Activated CD8-positive, alpha-beta memory T cell treated with anti-CD3 and anti-CD28 coated beads, Interleukin-2, amount 50 U/mL, for 1 hour (primary cell): ENCODE data around the gene CA5A.
A peak's percentile ranks its signal among the peaks of the same experiment; 100 is the strongest.
"Not testable (repeated sequence)": the region's sequence is repeated elsewhere in the genome, so short reads cannot be mapped to it uniquely, and the experiment has no call there.

Experiments
- DNase-seq: peaks from one replicate; pipeline ENCODE4 v3.0.0-alpha.2; 2020; ENCODE audit errors: extremely low read depth

The CA5A gene

DNA sequence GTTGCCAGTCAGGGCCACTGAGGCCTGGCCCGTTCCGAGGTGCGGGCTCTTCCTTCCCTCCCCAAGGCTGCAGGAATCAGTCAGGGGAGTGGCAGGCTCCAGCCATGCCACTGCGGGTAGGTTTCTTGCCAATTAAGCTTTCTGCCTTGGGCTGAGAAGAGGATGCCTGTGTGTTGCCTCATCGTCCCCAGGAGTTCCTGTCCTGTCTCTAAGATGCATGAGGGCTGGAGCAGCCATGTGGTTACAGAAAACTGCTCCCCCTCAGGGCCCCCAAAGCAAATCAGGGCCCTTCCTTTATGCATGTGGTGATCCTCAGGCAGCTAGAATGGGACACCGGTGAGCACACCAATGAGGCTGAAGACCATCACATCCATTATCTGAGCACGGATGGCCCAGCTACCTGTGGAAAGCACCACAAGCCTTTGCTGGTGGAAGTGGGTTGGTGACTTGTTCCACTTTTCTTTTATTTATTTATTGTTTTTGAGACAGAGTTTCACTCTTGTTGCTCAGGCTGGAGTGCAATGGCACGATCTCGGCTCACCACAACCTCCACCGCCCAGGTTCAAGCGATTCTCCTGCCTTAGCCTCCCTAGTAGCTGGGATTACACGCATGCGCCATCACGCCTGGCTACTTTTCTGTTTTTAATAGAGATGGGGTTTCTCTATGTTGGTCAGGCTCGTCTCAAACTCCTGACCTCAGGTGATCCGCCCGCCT is 40.0 kb downstream of the CA5A start:
- not testable (repeated sequence) for DNase-seq

DNA sequence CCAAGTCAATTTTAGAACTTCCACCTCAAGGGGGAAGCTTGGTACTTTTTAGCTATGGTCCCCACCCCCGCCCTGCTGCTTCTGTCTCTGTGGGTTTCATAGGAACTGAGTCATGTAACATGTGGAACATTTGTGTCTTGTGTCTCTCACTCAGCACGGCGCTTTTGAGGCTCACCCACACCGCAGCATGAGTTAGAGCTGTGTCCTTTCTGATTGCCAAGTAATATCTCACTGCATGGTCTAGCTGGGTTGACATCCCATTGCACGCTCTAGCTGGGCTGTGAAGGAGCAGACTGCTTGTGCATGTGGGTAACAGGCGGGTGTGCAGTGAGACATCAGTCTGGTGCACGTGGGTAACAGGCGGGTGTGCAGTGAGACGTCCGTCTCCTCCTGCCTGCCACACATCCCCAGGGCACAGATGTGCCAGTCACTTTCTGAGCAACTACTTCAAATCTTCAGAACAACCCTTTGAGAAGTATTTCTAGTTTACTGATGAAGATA is 40.6 kb downstream of the CA5A start:
- peak; percentile 54 for DNase-seq

DNA sequence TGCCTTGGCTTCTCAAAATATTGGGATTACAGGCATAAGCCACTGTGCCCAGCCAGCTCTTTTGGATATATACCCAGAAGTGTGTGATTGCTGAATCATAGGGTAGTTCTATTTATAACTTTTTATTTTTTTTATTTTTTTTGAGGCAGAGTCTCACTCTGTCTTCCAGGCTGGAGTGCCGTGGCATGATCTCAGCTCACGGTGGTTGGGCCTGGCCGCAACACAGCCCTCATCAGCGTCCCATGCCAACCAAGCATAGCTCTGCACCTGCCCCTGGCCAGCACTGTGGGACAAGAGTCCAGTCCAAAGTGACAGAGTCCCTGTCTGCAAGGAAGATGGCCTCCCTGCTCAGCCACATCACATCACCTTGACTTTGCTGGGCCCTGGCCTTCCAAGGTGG is 42.3 kb downstream of the CA5A start:
- not testable (repeated sequence) for DNase-seq

DNA sequence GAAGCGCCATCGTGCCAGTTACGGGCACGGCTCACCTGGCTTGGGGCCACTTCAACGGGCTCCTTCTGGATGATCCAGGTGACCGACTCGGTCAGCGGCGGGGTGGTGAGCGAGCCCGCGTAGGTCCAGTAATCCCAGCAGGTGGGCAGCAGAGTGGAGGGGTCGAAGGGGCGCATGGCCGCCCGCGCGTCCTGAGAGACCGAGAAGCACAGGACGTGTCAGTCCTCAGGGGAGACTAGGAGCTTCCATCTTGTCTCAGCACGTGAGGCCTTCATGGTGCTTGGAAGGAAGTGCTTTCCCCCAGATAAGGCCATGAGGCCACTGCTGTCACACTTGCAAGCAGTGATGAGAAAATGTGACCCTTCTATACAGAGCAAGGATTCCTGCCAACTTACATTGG is 44.6 kb downstream of the CA5A start:
- no peak for DNase-seq

DNA sequence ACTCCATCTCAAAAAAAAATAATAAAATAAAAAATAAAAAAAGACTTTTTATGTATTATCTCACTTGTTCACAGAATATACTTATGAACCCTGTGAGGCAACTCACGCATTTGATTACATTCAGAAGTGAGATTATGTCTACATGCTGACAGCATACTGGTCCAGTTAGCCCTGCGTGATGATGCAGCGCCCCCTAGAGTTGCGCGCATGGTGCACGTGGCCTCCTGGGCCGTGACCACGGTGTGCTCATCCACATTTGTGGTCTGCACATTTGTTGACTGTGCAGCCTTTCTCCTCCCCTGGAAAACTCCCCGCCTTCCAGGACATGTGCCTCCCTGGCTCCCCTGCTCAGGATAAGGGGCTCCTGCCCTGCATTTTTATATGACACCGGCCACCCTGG is 46.6 kb downstream of the CA5A start:
- DNase-seq: not testable (repeated sequence)

DNA sequence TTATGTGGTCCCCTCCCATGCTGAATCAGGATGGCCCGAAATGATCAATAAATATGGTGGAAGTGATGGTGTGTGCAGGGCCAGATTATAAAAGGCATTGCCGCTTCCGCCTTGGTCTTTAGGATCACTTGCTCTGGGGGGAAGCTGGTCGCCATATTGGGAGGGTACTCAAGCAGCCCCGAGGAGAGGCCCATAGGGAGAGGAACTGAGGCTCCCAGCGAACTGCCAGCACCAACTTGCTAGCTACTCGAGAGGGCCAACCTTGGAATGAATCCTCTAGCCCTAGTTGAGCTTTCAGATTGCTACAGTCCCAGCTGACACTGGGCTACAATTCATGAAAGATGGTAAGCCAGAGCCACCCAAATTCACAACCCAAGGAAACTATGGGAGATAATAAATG is 48.0 kb downstream of the CA5A start:
- DNase-seq: not testable (repeated sequence)

DNA sequence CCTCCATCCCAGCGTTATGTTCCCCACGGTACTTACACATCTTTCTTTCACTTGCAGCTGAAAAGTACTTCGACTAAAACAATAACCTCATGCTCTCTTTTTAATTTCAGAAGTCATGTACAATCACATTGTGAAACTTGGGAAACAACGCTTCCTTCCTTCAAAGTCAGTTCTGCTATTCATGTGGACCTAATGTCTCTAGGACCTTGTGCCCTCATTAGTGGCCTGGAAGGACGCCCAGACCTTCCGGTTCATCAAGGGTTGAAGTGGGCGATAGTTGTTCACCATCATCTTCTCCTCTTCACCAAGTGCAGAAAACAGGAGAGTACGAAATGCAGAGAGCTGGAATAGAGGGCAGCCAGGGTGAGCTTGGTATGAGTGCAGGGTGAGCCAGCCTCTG is 48.4 kb downstream of the CA5A start:
- not testable (repeated sequence) for DNase-seq

DNA sequence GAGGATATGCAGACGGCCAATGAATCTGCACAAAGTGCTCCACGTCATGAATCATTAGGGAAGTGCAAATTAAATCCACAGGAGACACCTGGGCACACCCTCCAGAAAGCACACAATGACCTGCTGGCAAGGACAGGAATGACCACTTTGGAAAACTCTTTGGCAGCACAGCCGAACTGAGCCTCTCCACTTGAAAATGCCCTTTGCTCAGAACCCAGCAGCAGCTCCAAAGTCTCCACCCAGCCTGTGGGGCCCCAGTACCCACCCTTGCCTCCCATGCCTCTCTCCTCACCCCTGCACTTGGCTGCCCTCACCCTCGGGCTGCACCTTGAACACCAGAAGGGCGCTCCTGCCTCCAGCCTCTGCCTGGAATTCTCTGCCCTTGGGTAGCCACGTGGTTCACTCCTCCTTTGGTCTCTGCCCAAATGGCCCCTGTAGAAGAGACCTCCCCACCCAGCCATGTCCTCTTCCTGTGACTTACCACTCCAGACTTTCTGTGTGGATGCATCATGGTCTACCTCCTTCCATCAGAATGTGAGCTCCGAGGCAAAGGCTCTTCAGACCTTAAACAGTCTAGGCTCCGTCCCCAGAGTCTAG is 50.9 kb downstream of the CA5A start:
- not testable (repeated sequence) for DNase-seq

DNA sequence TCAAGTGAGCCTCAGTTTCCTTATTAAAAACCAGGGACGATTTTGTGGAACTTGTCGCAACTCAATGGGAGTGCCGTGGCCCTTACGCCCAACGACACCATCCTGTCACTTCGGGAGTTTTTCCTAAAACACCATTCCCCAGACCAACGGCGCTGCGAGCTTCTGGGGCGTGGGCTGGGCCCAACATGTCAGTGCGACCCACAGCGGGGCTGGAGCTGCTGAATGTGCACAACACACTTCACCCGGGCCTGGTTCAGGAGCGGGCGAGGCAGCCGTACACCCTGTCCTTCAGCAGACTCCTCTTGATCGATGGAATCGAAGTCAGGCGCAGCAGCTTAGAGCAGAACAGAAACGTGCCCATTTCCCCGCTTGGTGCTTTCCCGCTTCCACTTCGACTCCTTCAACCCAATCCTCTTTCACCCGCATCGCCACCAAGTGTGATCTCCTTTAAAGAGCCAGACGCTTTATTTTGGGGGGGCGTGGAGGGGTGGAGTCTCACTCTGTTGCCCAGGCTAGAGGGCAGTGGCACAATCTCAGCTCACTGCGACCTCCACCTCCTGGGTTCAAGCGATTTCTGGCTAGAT is 53.8 kb downstream of the CA5A start:
- DNase-seq: no peak

DNA sequence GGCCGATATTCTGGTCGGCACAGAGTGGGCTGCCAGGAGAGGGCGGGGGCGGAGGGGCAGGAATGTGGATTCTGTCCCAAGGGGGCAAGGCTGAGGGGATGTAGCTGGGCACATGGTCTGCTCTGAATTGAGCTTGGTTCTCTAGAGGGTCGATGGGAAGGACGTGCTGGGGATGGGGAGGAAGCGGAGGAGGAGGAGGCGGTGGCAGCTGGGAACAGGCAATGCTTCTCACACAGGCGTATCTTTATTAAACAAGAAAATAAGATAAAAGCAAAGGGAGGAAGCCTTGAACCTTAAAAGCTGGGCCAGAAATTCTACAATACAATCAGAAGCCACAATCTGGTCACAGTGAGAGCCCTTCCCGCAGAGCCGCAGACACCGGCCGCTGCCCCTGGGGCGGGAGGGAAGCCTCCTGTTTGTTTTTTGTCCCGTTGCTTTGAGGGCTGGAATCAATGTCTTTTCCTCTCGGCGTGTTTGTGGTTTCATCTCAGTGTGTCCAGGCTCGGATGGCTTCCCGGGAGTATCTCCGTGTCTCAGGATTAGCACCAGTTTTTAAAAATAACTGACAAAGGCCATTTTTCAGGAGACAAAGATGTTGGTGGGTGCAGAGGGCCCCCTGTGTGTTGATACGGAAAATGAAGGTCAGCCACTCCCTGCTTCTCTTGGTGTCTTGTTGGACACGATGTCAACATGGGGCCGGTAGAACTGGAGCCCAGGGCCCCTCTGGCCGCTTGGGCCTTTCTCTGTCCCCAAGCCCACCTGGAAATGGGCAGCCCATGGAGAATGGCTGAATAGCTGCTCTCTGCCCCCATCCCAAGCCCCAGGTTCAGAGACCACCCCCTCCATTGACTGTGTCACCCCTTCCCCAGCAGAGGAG is 54.8 kb downstream of the CA5A start:
- no peak for DNase-seq

DNA sequence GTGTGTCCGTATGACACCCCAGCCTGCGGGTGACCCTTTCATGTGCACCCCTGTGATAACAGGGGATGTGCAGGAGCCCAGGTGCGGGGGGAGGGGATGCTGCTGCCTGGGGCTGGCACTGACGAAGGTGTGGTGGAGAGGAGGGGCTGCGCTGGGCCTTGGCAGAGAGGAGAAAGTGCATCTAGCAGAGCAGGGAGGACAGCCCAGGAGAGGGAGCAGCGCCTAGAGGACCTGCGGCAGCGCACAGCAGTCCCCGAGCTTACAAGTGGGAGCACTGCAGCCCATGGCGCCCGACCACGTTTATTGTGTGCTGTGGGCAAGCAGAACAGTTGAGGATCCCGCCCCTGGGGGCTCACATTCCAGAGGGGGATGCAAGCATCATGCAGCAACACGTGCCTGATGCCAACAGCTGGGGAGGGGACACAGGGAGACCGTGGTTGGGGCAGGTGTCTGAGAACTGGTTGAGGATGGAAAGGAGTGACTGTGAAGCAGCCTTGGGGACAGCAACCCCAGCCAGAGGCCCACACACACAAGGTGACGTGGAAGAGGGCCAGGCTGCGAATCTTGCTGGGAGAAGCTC is 56.1 kb downstream of the CA5A start:
- no peak for DNase-seq

DNA sequence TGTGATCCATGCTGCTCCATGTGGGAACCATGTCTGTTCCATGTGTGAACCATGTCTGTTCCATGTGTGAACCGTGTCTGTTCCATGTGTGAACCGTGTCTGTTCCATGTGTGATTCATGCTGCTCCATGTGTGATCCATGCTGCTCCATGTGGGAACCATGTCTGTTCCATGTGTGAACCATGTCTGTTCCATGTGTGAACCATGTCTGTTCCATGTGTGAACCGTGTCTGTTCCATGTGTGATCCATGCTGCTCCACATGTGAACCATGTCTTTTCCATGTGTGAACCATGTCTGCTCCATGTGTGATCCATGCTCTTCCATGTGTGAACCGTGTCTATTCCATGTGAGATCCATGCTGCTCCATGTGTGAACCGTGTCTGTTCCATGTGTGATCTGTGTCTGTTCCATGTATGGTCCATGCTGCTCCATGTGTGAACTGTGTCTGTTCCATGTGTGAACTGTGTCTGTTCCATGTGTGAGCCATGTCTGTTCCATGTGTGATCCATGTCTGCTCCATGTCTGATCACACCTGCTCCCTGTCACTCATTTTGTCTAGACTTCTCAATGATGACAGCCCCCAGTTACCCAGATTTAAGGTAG is 56.8 kb downstream of the CA5A start:
- DNase-seq: not testable (repeated sequence)

DNA sequence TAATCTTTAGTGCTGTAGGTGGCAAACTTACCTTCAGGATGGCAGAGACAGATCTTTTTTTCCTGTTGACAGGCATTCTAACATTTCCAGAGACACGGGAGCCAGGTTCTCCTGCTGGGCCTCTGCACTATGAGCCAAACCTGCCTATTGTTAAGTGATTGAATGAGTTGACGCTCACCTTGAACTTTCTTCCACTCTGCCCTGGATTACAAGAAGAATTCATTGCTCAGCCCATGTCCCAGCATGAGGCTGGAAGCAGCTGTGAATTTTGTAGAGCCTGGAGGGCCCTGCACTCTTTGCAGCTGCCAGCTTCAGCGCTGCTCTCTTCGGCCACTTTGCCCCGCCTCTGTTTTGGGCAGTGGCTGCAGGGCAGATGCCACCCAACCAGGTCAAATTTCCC is 57.6 kb downstream of the CA5A start:
- no peak for DNase-seq

DNA sequence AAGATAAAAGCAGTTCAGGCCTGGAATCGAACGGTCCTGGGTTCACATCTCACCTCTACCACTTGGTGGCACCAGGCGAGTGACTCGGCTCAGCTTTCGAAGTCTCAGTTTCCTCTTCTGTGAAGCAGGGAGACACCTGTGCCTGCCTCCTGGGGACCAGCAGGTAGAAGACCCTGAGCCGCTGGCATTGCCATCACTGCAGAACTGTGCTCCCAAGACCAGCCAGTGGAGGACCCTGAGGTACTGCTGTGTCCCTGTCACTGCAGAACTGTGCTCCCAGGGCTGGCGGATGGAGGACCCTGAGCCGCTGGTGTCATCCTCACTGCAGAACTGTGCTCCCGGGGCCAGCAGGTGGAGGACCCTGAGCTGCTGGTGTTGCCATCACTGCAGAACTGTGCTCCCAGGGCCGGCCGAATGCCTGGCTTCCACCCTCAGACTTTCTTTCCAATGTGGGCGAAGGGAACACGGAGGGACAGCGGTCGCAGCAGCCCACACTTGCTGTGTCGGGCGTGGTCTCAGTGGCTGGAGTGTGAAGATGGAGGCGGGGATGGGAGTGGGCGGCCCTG is 58.3 kb downstream of the CA5A start:
- DNase-seq: no peak

DNA sequence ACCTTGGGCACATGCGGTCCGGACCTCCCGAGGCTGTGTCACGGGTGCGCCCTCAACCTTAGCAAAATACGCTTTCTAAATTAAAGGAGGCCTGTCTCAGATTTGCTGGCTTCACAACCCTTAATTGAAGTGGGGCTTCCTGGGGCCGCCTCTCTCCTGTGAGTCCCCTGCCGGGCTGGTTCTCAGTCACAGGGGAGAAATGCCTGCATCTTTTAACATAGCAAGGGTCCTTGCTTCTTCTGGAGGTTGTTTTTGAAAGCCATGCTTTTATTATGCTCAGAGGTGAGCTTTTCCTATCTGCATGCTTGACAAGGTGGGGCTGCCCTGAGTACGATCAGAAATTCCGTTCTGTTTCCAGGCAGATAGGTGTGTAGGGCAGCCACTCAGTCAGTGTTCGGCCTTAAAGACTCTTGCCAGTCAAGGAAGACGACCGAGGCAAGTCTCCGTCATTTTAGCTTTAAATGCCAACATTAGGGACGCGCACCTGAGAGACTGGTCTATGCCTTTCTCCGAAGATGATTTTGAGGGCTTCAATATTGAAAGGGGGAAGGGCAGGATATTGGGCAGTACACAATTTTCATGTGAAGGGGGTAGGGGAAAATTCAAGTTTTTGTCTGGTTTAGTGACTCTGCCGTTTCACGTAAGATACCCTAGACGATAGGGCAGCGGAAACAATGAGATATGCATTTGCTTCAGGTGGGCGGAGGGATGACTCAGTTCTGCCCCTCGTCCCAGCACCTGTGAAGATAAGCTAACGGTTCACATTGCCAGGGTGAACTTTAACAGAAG is 61.5 kb downstream of the CA5A start:
- no peak for DNase-seq

DNA sequence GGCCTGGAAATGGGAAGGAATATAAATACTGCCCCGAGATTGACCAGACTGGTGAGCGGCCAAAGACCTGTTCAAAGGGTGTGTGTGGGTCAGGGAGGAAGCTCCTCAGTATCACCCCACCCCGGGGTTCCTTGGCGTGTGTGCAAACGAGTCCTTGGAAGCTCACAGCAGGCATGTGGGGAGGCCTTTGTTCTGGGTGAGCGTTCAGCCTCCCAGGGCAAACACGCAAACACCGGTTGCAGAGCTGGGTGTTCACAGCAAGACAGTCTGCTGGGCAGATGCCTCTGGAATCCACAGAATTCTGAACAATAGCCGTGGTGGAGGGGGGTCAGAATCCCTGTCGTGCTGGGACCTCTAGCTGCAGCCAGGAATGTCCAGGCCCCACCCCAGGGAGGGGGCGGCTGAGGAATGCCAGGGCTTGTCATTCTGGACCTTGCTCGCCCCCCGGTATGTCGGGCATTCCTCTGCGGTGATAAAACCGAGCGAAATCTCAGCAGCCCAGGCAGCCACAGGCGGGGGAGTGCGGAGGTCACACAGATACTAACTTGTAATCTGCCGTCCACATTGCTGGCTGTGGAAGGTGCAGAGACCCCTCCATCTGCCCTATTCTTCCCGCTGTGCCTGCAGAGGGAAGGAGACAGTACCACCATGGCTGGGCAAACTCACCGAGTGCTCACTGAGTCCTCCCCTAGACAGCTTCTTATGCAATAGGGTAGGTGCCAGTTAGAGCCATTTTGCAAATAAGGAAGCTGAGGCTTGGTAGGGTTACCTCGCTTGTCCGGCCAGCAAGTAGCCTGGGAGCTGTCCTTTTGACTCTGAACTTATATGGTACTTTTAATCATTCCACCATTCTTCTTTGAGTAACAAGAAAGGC is 65.7 kb downstream of the CA5A start:
- DNase-seq: not testable (repeated sequence)

DNA sequence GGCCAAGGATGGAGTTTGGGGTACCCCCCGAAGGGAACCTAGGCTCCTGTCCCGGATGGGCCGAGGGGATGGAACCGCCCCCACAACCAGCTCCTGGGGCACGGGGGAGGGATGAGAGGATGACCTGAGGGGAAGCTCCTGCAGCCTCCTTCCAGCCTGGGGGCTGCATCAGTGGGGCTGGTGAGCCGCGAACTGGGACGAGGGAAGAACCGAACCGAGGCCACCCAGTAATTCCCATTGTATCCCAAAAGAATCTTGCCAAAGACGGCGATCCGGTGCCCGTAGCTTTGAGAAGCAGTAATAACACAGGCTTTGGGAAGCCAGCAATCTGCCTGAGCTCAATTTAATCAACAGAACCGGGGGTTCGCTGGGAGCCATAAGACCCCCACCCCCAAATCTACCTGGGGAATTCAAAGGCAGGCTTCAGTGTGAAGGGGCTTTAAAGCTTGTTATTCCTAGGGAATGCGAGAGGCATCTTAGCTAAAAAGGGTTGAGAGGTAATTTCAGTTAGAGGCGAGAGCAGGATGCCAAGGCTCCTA is 66.4 kb downstream of the CA5A start:
- DNase-seq: not testable (repeated sequence)

DNA sequence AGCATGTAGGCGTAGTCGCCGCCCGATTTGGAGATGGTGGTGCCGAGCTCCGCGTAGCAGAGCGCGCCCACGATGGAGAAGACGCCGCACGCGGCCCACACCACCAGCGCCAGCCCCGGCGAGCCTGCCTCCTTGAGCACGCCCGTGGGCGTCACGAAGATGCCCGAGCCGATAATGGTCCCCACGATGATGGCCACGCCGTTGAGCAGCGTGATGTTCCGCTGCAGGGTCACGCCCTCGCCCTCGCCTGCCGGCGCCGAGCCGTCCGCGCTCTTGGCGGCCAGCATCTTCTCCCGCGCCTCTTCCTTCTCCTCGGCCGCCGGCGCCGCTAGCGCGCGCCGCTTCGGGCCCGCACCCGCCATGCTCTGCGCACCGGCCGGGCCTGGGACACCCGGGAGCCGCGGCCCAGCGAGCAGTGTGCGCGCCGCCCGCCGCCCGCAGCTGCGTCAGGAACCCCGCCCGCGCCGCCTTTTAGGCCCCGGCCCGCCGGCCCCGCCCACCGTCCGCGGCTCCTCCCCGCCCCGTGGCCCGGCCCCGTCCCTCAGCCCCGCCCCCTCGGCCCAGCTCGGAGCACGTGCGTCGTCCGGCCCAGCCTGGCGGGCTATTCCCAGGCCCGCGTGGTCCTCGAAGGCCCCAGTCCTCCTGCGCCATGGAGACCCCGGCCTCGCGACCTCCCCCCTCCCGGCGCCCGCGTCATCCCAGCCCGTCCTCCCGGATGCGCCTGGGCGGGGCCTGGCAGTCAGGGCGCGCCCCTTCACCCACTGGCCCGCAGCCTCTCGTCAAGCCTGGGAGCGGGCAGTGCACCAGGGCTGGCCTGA is 67.1 kb downstream of the CA5A start, which contains the start of gene SLC7A5:
SLC7A5 (minus strand) TSS at position 447 of the 818 bp plus-strand sequence; CDS start at position 362, 85 bp downstream.
- DNase-seq: peak; percentile 40
